Pancreas (tissue), 10 donors: ENCODE measurements around the gene EVI5L. TPM values are rescaled to one million over a fixed set of nuclear protein-coding genes. Genes with fewer than 3 reads are reported as not detected.

Experiments
- ATAC-seq, 4 donors: fragments of 200-7000 bp; cut with Tn5 transposase; one replicate each; pipeline versions ENCODE4 v1.8.0 to v1.9.1; 2020; ENCODE audit warnings: mild to moderate bottlenecking in 4 of 4, moderate library complexity in 4 of 4
- DNase-seq, 6 donors: peaks; one replicate each; pipeline ENCODE4 v3.0.0-alpha.2; 2020
- FAIRE-seq: peaks from 2 replicates; lab custom pipeline; 2012; peaks lifted over from hg19 to GRCh38; lab: Jason Lieb, UNC
- H3K27ac ChIP-seq, 4 donors: fragments of 200-600 bp; sonication (generic); 1 replicate in 3 of 4; 2 replicates in 1 of 4; pipeline versions ENCODE4 v1.5.0 to v1.8.0; 2020
- H3K27me3 ChIP-seq, 4 donors: fragments of 200-600 bp; one replicate each; pipeline ENCODE4 v1.8.0; 2021
- H3K36me3 ChIP-seq, 3 donors: fragments of 200-600 bp; sonication (generic) in 1 of 3; one replicate each; pipeline versions ENCODE4 v1.5.0 to v1.8.0; 2020 to 2021
- H3K4me1 ChIP-seq, 3 donors: fragments of 200-600 bp; one replicate each; pipeline ENCODE4 v1.8.0; 2021
- H3K4me3 ChIP-seq, 4 donors: fragments of 200-600 bp; sonication (generic) in 2 of 4; one replicate each; pipeline versions ENCODE4 v1.5.0 to v1.8.0; 2020 to 2021
- H3K9me3 ChIP-seq, 4 donors: fragments of 200-600 bp; one replicate each; pipeline ENCODE4 v1.8.0; 2021
- CTCF ChIP-seq, 4 donors: fragments of 200-600 bp; sonication (generic) in 3 of 4; IDR thresholded peaks; one replicate each; pipeline versions ENCODE4 v1.5.0 to v1.8.0; 2021; ENCODE audit warnings: antibody characterized with exemption in 4 of 4
- WGBS, 2 donors: extraction: QIAGEN DNeasy Blood & Tissue Kit; methylation state at CpG; one replicate each; pipeline ENCODE4 v1.1.7; 2013; 5-methylcytosine and 5-hydroxymethylcytosine counted together
- intact Hi-C, 3 donors: fragments of 100-400 bp; cut with DNase I; formaldehyde crosslinking; loops; one replicate each; pipeline versions ENCODE4 v1.11.1 to v1.14.2; 2022
- polyA plus RNA-seq, 2 donors: library from polyadenylated mRNA; stranded (reverse); fragments of 200-250 nt; gene quantifications; one replicate each; pipeline ENCODE4 v1.2.3, GENCODE V29; 2013
- total RNA-seq, 6 donors: library from RNA; stranded (reverse); fragmentation: NEBNext Ultra II Directional in 4 of 6; extraction: Animal tissue kit (Norgen Biotek cat#: 25700) in 4 of 6; gene quantifications; one replicate each; pipeline versions ENCODE4 v1.2.1 to v1.2.4, GENCODE V29; 2021 to 2023
- donor health status: healthy with polysubstance abuse.
- donor health status: DM: no; HTN: no; CAD: no; lungs with moderate emphysema.
- donor health status: DM: no; HTN: no; CAD: no.
- donor health status: control.
- donor health status: control.
- donor health status: Bipolar disorder and iron deficiency.
- donor health status: DM: yes; HTN: yes; CAD: no.
- donor health status: DM: no; HTN: no; CAD: no.
- donor health status: DM: no; HTN: no; CAD: no.
- donor health status: DM: yes; HTN: yes; CAD: no.

The EVI5L gene
- 1 to 10 TPM; 3.0 to 5.2 (median 4.6) TPM for total RNA-seq
- polyA plus RNA-seq: 1 to 10 TPM; 7.6 to 9.1 TPM

GRCh38 chr19:7829561-7830271 lies at the start of gene EVI5L:
Gene EVI5L (plus strand): TSS chr19:7830218. CDS start chr19:7846543, 16,325 bp downstream.
- H3K9me3 ChIP-seq: no peaks in the 10 kb centered on the region
- TF ChIP-seq CTCF (IDR thresholded peaks at IDR 0.05): no peak
- H3K4me1 ChIP-seq: peaks cover 0 to 3% (median 0%) of the 10 kb centered on the region in 3 donors
- no peaks in the 10 kb centered on the region for H3K36me3 ChIP-seq
- no peak within 1 kb of the TSS for H3K27ac ChIP-seq
- FAIRE-seq (peak; percentile 98), DNase-seq (peak; percentile 98 to 100 (median 99)), ATAC-seq (peak; percentile 90 to 95 (median 92))
- intact Hi-C loops: no loop called here
- 0 to 1% methylated on average over 45 of the region's 45 CpGs for WGBS, 2 donors
- H3K27me3 ChIP-seq: no peaks in the 10 kb centered on the region
- H3K4me3 ChIP-seq: peak within 1 kb of the TSS; percentile 42 to 73 (median 58)

- H3K27ac ChIP-seq: no peak overlapping the region
- no peaks in the 10 kb centered on the region for H3K4me1 ChIP-seq
- FAIRE-seq: no peak
- H3K9me3 ChIP-seq: no peaks in the 10 kb centered on the region
- intact Hi-C loops: no loop called here
- TF ChIP-seq CTCF (IDR thresholded peaks at IDR 0.05): no peak
- no peak overlapping the region for H3K4me3 ChIP-seq
- no peak for ATAC-seq
- peaks cover 0 to 4% (median 1%) of the 10 kb centered on the region in 4 donors for H3K27me3 ChIP-seq
- WGBS, 2 donors: 34 to 45% methylated on average over 12 of the region's 12 CpGs
- no peaks in the 10 kb centered on the region for H3K36me3 ChIP-seq
- DNase-seq: no peak
These were observed 48.9 kb upstream of the EVI5L start for GRCh38 chr19:7781157-7781556.

GRCh38 chr19:7783991-7784423 lies 46.0 kb upstream of the EVI5L start:
- FAIRE-seq: no peak
- no peaks in the 10 kb centered on the region for H3K36me3 ChIP-seq
- no peaks in the 10 kb centered on the region for H3K4me1 ChIP-seq
- no peak overlapping the region for H3K4me3 ChIP-seq
- ATAC-seq: peak in 2 of 4 donors; percentile 32 to 48
- peaks cover 0 to 4% (median 1%) of the 10 kb centered on the region in 4 donors for H3K27me3 ChIP-seq
- intact Hi-C loops: no loop called here
- H3K27ac ChIP-seq: no peak overlapping the region
- no peaks in the 10 kb centered on the region for H3K9me3 ChIP-seq
- no peak for DNase-seq
- 19% methylated on average over 8 of the region's 8 CpGs for WGBS, 2 donors
- TF ChIP-seq CTCF (IDR thresholded peaks at IDR 0.05): no peak

- Histone ChIP-seq H3K4me3 (no peak overlapping the region), H3K27ac (no peak overlapping the region), H3K9me3 (no peaks in the 10 kb centered on the region), H3K36me3 (no peaks in the 10 kb centered on the region), H3K4me1 (no peaks in the 10 kb centered on the region), H3K27me3 (peaks cover 0 to 8% (median 2%) of the 10 kb centered on the region in 4 donors)
- intact Hi-C loops: no loop called here
- DNase-seq: no peak
- ATAC-seq: no peak
- TF ChIP-seq CTCF (IDR thresholded peaks at IDR 0.05): no peak
- FAIRE-seq: no peak
These were observed 45.2 kb upstream of the EVI5L start for GRCh38 chr19:7784856-7785255.

- Histone ChIP-seq H3K36me3 (no peaks in the 10 kb centered on the region), H3K27ac (no peak overlapping the region), H3K4me1 (no peaks in the 10 kb centered on the region), H3K9me3 (no peaks in the 10 kb centered on the region), H3K27me3 (peaks cover 0 to 16% (median 5%) of the 10 kb centered on the region in 4 donors), H3K4me3 (no peak overlapping the region)
- intact Hi-C loops: no loop called here
- FAIRE-seq (no peak), DNase-seq (peak; percentile 49 to 76 (median 54)), ATAC-seq (peak; percentile 86 to 96 (median 94))
- 8 to 9% methylated on average over 10 of the region's 10 CpGs for WGBS, 2 donors
- TF ChIP-seq CTCF (IDR thresholded peaks at IDR 0.05): no peak
These were observed 42.9 kb upstream of the EVI5L start for GRCh38 chr19:7787141-7787540.
